GM19468 (cell line): Measurements from ENCODE around the gene MBLAC1.
"Not testable (repeated sequence)": the region's sequence is repeated elsewhere in the genome, so short reads cannot be mapped to it uniquely, and the experiment has no call there.

Source experiments
- ATAC-seq: cut with Tn5 transposase; IDR thresholded peaks from one replicate; pipeline ENCODE4 v1.9.1; 2021; ENCODE audit warnings: mild to moderate bottlenecking, moderate library complexity, moderate number of reproducible peaks; ENCODE audit not compliant: unreplicated experiment; ENCODE audit errors: extremely low read depth

MBLAC1 gene

GRCh38 chr7:100119970-100120732 is 6.6 kb upstream of the MBLAC1 start:
- no peak for ATAC-seq

GRCh38 chr7:100120733-100121036 is 6.1 kb upstream of the MBLAC1 start:
- ATAC-seq = no peak

DNA sequence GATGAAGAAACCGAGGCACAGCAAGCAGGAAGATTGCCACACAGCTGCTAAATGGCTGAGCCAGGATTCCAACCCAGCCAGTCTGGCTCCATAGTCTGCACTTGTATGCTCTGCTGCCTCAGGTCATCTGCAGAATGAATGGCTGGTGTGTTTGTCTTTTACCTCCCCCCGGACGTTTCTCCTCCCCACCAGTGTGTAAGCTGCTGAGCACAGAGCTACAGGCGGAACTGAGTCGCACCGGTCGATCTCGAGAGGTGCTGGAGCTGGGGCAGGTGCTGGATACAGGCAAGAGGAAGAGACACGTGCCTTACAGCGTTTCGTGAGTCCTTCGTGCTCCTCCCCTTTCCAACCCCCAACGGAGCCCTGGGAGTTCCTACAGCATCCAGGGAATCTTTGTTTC is 4.7 kb upstream of the MBLAC1 start:
- no peak for ATAC-seq

GRCh38 chr7:100122568-100122967 is 4.2 kb upstream of the MBLAC1 start:
- ATAC-seq = no peak

DNA sequence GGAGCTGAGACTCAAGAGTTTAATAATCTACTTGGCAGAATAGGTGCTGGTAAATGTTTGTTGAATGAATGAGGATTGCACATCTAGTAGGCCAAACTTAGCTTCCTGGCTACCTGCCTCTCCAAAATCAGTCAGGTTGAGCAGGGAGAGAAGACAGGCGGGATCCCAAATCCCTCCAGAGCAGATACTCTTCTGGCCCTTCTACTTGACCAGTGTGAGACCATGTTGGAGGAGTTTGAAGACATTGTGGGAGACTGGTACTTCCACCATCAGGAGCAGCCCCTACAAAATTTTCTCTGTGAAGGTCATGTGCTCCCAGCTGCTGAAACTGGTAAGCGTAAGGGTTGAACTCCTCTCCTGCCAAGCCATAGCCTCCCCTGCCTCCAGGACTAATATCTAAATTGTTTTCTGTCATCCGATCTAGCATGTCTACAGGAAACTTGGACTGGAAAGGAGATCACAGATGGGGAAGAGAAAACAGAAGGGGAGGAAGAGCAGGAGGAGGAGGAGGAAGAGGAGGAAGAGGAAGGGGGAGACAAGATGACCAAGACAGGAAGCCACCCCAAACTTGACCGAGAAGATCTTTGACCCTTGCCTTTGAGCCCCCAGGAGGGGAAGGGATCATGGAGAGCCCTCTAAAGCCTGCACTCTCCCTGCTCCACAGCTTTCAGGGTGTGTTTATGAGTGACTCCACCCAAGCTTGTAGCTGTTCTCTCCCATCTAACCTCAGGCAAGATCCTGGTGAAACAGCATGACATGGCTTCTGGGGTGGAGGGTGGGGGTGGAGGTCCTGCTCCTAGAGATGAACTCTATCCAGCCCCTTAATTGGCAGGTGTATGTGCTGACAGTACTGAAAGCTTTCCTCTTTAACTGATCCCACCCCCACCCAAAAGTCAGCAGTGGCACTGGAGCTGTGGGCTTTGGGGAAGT is 2.2 kb upstream of the MBLAC1 start:
- ATAC-seq = no peak

- ATAC-seq = no peak
Measured at GRCh38 chr7:100126239-100126930, 382 bp upstream of the MBLAC1 start.

- no peak for ATAC-seq
Measured at GRCh38 chr7:100127866-100128636, 1.3 kb downstream of the MBLAC1 start.

DNA sequence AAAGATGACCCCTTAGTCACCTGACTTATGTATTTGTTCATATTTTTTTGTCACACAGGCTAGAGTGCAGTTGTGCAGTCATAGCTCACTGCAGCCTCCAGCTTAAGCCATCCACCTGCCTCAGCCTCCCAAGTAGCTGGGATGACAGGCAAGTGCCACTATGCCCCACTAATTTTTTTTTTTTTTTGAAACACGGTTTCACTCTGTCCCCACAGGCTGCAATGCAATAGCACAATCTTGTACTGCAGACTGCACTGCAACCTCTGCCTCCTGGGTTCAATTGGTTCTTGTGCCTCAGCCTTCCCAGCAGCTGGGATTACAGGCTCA is 1.8 kb downstream of the MBLAC1 start:
- no peak for ATAC-seq

- not testable (repeated sequence) for ATAC-seq
Measured at GRCh38 chr7:100130220-100130607, 3.4 kb downstream of the MBLAC1 start.

DNA sequence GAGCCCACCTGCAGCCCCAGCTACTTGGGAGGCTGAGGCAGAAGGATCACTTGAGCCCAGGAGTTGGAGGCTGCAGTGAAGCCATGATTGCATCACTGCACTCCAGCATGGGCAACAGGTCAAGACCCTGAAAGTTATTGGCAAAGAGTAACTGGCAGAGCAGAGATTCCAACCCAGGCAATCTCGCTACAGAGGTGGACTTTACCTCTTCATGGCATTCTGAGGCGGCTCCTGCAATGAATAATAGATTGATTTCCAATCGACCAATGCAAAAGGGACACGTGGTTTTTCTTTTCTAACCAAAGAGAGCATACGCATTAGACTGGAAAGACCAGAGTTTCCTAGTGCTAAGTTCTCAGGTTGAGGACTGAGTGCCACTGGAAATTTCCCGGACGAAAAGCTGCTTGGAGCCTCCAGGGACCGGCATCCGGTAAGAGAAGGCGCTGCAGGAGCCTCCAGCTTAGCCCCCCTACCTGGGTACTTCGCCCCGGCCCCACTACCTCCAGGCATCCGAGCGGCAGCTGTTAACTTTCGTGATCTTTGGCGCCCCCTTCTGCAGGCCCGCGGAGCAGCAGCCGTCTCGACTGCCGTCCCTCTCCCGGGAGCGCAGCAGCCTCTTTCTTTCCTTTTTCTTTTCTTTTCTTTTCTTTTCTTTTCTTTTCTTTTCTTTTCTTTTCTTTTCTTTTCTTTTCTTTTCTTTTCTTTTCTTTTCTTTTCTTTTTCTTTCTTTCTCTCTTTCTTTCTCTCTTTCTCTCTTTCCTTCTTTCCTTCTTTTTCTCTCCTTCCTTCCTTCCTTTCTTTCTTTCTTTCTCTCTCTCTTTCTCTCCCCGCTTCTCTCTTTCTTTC is 4.1 kb downstream of the MBLAC1 start:
- no peak for ATAC-seq

DNA sequence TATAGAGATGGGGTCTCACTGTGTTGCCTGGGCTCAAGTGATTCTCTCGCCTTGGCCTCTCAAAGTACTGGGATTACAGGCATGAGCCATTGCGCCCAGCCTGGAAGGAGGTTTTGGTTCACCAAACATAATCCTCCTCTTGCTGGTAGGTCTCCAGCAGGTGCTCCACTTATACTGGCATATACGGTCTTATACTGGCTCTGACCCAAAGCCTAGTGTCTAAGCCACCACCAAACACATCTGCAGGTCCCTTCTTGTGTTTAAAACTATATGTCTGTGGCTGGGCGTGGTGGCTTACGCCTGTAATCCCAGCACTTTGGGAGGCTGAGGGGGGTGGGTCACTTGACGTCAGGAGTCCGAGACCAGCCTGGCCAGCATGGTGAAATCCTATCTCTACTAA is 5.4 kb downstream of the MBLAC1 start:
- ATAC-seq = no peak

DNA sequence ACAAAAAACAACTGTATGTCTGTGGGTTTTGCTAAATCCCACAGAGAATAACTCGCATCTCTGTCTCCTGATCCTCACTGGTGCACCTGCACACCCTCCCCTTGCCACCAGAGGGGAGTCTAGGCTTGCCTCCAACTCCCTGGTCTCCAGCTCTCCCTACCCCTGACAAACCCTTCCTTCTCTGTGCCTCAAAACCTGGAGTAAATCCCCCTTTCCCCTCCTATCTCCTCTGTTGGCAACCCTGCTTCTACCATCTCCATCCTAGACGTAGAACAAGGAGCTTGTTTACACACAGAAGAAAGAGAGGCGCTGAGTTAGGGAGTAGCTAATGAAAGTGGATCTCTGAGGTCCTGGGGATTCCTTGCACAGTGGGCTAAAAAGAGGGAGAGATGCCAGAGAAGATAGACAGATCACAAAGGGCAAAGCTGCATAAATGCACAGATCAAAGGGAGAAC is 6.0 kb downstream of the MBLAC1 start:
- ATAC-seq = no peak

- ATAC-seq = no peak
Measured at GRCh38 chr7:100137851-100138760, 11.3 kb downstream of the MBLAC1 start.

GRCh38 chr7:100141555-100141949 is 14.8 kb downstream of the MBLAC1 start:
- no peak for ATAC-seq

- ATAC-seq = no peak
Measured at GRCh38 chr7:100142461-100142860, 15.7 kb downstream of the MBLAC1 start.

DNA sequence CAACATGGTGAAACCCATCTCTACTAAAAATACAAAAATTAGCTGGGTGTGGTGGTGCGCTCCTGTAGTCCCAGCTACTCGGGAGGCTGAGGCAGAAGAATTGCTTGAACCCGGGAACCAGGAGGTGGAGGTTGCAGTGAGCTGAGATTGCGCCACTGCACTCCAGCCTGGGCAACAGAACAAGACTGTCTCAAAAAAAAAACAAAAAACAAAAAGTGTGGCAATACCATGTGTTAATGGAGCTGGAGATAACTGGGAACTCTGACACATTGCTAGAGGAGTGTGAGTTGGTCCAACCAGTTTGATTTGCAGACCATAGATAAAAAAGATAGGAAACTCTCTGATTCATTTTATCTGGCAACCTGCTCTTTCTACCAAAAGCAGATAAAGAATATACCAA is 19.6 kb downstream of the MBLAC1 start:
- not testable (repeated sequence) for ATAC-seq

DNA sequence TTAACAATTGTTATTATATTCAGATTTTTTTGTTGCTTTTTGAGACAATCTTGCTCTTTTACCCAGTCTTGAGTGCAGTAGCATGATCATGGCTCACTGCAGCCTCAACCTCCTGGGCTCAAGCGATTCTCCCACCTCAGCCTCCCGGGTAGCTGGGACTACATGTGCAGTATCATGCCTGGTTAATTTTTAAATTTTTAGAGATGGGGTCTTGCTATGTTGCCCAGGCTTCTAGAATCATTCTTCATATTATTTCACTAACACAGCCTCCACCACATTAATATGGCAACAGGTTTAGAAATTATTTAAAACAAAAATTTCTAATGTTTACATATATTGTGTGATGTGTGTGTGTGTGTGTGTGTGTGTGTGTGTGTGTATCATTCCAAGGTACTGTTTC is 20.5 kb downstream of the MBLAC1 start:
- no peak for ATAC-seq

DNA sequence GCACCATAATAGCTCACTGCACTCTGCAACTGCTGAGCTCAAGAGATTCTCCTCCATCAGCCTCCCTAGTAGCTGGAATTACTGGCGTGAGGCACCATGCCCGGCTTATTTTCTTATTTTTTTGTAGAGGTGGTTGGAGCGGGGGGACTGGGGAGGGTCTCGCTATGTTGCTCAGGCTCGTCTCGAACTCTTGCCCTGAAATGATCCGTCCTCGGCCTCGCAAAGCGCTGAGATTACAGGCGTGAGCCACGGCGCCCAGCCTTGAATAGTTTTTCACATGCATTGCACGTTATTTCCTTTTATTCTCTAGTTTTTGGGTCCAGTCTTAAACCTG is 21.4 kb downstream of the MBLAC1 start:
- ATAC-seq = no peak
